ENCODE results near the gene VCX3B.
"Not testable (repeated sequence)": the region's sequence is repeated elsewhere in the genome, so short reads cannot be mapped to it uniquely, and the experiment has no call there.

The VCX3B gene

GRCh38 chrX:8462488-8462887 lies 2.1 kb upstream of the VCX3B start:
- no peak overlapping the region for H3K4me3 ChIP-seq (ENCODE audit: low read length)
- no peaks in the 10 kb centered on the region for H3K27me3 ChIP-seq (replicated peaks; ENCODE audit: control insufficient read depth, insufficient read depth, low read length)
- H3K36me3 ChIP-seq (ENCODE audit: control insufficient read depth, insufficient read depth, low read length, severe bottlenecking): no peaks in the 10 kb centered on the region
- DNase-seq (ENCODE audit: low read depth): no peak
- H3K9ac ChIP-seq (ENCODE audit: low read length): no peak overlapping the region
- H3K4me1 ChIP-seq (ENCODE audit: control insufficient read depth, insufficient read depth, low read length): no peaks in the 10 kb centered on the region
- no peaks in the 10 kb centered on the region for H3K9me3 ChIP-seq (ENCODE audit: control insufficient read depth, low read length)

GRCh38 chrX:8484360-8484949 lies 19.8 kb downstream of the VCX3B start:
- Histone ChIP-seq H3K9ac (ENCODE audit: low read length) (no peak overlapping the region), H3K9me3 (ENCODE audit: control insufficient read depth, low read length) (no peaks in the 10 kb centered on the region), H3K27me3 (replicated peaks; ENCODE audit: control insufficient read depth, insufficient read depth, low read length) (no peaks in the 10 kb centered on the region), H3K36me3 (ENCODE audit: control insufficient read depth, insufficient read depth, low read length, severe bottlenecking) (no peaks in the 10 kb centered on the region), H3K4me1 (ENCODE audit: control insufficient read depth, insufficient read depth, low read length) (no peaks in the 10 kb centered on the region), H3K4me3 (ENCODE audit: low read length) (no peak overlapping the region)
- no peak for DNase-seq (ENCODE audit: low read depth)

- H3K9me3 ChIP-seq (ENCODE audit: control insufficient read depth, low read length); H3K4me3 ChIP-seq (ENCODE audit: low read length); H3K4me1 ChIP-seq (ENCODE audit: control insufficient read depth, insufficient read depth, low read length); H3K27me3 ChIP-seq (replicated peaks; ENCODE audit: control insufficient read depth, insufficient read depth, low read length); H3K36me3 ChIP-seq (ENCODE audit: control insufficient read depth, insufficient read depth, low read length, severe bottlenecking); H3K9ac ChIP-seq (ENCODE audit: low read length); DNase-seq (ENCODE audit: low read depth): not testable (repeated sequence)
Measured at GRCh38 chrX:8495036-8495435, 30.4 kb downstream of the VCX3B start.

GRCh38 chrX:8500203-8500602 lies 35.6 kb downstream of the VCX3B start:
- H3K9me3 ChIP-seq (ENCODE audit: control insufficient read depth, low read length): no peaks in the 10 kb centered on the region
- H3K4me3 ChIP-seq (ENCODE audit: low read length): no peak overlapping the region
- no peaks in the 10 kb centered on the region for H3K27me3 ChIP-seq (replicated peaks; ENCODE audit: control insufficient read depth, insufficient read depth, low read length)
- no peaks in the 10 kb centered on the region for H3K36me3 ChIP-seq (ENCODE audit: control insufficient read depth, insufficient read depth, low read length, severe bottlenecking)
- H3K9ac ChIP-seq (ENCODE audit: low read length): no peak overlapping the region
- no peak for DNase-seq (ENCODE audit: low read depth)
- no peaks in the 10 kb centered on the region for H3K4me1 ChIP-seq (ENCODE audit: control insufficient read depth, insufficient read depth, low read length)

DNA sequence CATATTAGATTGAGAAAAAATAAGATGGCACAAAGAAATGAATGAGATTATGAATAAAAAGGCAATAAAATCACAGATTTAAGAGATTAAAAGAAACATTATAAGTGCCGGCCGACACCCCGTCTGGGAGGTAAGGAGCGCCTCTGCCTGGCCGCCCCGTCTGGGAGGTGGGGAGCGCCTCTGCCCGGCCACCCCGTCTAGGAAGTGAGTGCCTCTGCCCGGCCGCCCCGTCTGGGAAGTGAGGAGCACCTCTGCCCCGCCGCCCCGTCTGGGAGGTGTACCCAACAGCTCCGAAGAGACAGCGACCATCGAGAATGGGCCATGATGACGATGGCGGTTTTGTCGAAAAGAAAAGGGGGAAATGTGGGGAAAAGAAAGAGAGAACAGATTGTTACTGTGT lies 37.5 kb downstream of the VCX3B start:
- not testable (repeated sequence) for H3K36me3 ChIP-seq (ENCODE audit: control insufficient read depth, insufficient read depth, low read length, severe bottlenecking); DNase-seq (ENCODE audit: low read depth); H3K9ac ChIP-seq (ENCODE audit: low read length); H3K4me1 ChIP-seq (ENCODE audit: control insufficient read depth, insufficient read depth, low read length); H3K27me3 ChIP-seq (replicated peaks; ENCODE audit: control insufficient read depth, insufficient read depth, low read length); H3K4me3 ChIP-seq (ENCODE audit: low read length); H3K9me3 ChIP-seq (ENCODE audit: control insufficient read depth, low read length)

- Histone ChIP-seq H3K36me3 (ENCODE audit: control insufficient read depth, insufficient read depth, low read length, severe bottlenecking) (no peaks in the 10 kb centered on the region), H3K4me3 (ENCODE audit: low read length) (no peak overlapping the region), H3K9me3 (ENCODE audit: control insufficient read depth, low read length) (no peaks in the 10 kb centered on the region), H3K27me3 (replicated peaks; ENCODE audit: control insufficient read depth, insufficient read depth, low read length) (no peaks in the 10 kb centered on the region), H3K9ac (ENCODE audit: low read length) (no peak overlapping the region), H3K4me1 (ENCODE audit: control insufficient read depth, insufficient read depth, low read length) (no peaks in the 10 kb centered on the region)
- DNase-seq (ENCODE audit: low read depth): no peak
Measured at GRCh38 chrX:8504451-8504850, 39.8 kb downstream of the VCX3B start.

Data from adipocyte (in vitro differentiated cells).